GM18907 (cell line): Measurements from ENCODE around the gene PANK2.
"Not testable (repeated sequence)": the region's sequence is repeated elsewhere in the genome, so short reads cannot be mapped to it uniquely, and the experiment has no call there.

Experiments
- ATAC-seq: cut with Tn5 transposase; IDR thresholded peaks from one replicate; pipeline ENCODE4 v1.9.1; 2021; ENCODE audit warnings: mild to moderate bottlenecking, moderate library complexity; ENCODE audit not compliant: unreplicated experiment

Gene PANK2

DNA sequence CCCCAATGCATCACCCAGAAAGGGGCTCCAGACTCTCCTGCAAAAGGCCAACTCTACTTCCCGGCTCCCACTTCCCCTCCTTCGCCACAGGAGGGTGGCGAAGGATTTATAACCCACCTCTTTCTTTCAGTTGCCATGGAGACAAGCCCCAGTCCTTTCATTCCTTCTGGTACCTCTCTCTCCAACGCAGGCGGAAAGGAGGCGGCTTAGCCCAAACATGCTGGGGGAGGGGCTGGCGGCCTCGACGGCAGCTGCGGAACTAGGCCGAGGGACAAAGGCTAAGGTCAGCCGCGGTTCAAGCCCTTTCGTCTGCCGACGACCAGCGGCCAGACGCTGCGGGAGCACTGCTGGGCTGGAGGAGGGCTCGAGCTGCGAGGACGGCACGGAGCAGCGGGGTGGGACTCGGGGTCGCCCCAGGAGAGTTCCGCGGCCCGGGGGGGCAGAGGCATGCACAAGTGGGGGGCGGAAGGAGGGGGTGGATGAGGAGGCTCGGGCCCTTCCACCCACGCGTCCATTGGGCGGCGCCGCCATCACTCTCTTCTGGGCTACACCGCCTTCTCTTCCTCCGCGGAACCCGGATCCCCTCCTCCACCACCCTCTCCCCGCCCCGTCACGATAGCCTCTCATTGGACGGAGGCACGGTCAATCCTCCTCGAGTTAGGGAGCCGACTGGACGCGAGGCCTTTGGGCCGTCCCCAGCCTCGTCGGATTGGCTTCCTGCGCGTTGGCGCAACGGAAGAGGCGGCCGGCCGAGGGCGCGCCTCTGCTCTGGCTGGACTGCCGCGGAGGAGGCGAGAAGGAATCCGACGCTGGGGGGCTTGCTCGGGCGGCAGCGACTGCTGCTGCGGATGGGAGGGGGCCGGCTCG lies at the start of gene PANK2:
Gene PANK2 (plus strand): TSS at position 766 of the 867 bp plus-strand sequence.
- peak; percentile 96 for ATAC-seq

DNA sequence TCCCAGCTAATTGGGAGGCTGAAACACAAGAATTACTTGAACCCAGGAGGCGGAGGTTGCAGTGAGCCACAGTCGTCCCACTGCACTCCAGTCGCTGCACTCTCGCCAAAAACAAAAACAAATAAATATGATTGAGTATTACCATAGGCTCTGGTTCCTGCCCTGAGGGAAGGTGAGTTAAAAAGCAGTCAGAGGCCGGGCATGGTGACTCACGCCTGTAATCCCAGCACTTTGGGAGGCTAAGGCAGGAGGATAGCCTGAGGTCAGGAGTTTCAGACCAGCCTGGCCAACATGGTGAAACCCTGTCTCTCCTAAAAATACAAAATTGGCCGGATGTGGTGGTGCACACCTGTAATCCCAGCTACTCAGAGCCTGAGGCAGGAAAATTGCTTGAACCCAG lies 49.0 kb upstream of the PANK2 start:
- ATAC-seq = not testable (repeated sequence)

DNA sequence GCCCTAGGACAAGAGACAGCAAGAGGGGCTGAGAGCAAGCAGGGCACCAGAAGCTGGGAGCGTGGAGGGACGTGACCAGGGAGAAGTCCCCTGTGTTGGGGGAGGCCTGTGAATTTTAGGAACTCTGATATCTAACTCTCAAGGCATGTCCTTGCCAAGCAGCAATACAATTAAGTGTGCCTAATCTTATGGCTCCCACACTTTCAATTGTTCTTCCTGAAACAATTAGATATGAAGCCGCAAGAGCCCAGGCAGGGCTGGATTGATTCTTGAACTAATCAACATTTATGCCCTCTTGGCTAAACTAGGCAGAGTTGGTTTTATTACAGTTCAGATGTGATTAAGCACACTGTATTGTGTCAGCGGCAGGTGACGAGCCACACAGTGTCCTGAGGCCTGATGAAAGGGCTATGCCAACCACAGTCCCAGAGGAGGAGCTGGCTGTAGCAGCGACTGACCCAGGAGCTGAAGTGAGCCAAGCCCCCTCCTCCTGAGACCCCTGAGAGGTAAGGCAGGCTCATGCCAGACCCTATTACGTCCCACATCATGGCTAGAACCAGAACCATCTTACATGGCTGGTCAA lies 46.7 kb upstream of the PANK2 start:
- no peak for ATAC-seq

DNA sequence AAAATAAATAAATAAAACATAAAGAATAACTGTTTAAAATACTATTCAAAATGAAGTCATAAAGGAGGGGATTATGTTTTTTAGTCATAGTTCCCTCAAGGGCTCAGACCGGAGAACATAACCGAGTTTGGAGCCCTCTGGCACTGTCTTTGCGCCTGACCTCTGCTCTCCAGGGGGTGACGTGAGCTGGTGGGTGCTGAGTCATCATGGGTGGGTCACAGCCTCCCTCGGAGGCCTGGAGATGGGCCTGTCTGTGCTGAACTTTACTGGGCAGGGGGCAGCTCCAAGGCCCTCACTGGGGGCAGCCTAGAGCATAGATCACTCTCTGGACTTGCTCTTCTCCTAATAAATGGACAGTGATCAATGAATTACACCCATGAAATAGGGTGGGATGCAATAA lies 45.7 kb upstream of the PANK2 start:
- ATAC-seq = no peak

DNA sequence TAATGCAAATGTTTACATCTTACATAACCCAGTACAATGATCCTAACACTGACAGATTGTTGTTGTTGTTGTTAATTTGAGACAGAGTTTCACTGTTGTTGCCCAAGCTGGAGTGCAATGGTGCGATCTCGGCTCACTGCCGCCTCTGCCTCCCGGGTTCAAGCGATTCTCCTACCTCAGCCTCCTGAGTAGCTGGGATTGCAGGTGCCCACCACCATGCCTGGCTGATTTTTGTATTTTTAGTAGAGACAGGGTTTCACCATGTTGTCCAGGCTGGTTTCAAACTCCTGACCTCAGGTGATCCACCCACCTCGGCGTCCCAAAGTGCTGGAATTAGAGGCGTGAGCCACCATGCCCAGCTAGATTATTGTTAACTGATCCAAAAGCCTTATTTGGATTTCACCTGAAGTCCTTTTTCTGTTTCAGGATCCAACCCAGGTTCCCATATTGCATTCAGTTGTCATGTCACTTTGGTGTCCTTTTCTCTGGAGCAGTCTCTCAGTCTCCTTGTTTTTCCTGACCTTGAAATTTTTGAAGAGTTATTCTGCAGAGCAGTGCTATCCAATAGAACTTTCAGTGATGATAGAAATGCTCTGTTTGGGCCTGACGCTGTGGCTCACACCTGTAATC lies 45.1 kb upstream of the PANK2 start:
- ATAC-seq = not testable (repeated sequence)

DNA sequence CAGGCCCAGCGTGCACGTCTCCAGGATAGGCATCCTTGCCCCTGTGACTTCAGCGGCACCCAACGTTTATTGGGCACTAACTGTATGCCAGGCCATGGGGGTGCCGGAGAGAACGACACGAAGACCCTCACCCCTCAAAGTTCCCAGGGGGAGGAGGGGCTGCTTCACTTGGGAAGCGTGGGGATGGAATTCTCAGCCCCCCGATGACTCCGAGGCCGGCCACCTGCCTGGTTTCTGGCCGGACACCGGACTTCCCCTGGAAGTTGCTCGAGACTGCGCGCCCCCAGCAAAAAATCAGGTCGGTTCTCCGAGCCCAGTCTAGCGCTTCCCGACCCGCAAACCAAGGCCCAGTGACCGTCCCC lies 42.8 kb upstream of the PANK2 start:
- ATAC-seq = no peak

DNA sequence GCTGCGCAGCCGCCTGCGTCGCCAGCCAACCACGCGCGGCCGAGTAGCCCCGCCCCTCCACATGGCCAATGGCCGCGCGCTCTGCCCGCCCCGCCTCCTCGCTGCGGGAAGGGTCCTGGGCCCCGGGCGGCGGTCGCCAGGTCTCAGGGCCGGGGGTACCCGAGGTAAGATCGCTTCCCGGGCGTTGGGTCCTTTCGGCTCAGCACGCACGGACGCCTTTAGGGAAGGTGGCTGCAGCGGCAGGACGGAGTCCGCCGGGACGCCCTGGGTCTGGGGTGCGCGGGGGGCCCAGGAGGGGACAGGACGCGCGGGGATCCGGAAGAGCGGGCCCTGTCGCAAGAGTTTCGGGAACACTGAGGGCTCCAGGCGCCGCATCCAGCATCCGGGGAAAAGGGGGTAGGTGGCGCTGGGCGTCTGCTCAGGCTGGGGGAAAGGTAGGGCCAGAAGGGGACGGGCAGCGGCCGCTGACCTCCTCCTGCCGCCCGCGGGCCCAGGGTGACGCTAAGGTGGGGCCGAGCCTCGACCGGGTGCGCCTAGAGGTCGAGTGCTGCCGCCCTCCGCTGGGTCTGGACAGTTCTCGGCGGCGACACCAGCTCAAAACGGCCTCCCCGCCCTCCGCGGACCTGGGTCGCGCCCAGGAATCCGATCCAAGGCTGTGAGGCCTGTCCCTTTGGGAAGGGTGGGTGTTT lies 42.3 kb upstream of the PANK2 start, which contains the start of gene MAVS:
Gene MAVS (plus strand): TSS at position 95 of the 689 bp plus-strand sequence. CDS start 7,791 bp downstream, outside the sequence.
- peak; percentile 91 for ATAC-seq

DNA sequence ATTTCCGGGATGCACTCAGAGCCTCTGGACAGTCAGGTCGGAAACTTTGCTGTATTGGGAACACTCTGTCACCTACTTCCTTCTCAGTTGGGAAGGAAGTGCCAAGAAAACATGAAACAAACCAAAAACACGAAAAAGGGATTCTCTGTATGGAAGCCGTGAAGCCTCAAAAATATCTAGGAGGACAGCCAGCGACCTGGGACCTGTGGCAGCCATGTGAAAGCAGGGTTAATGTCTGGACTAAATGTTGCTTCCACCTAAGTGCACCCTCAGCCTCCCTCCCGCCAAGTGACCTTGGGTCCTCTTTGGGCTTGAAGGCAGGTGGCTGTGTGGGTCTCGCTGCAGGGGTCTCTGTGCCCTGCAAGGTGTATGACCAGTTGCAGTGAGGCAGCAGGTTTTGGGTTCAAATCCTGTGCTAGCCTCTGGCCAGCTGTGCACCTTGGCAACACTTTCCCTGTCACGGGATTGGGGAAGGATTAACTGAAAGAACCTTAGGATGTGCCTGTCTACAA lies 41.7 kb upstream of the PANK2 start:
- ATAC-seq = no peak

DNA sequence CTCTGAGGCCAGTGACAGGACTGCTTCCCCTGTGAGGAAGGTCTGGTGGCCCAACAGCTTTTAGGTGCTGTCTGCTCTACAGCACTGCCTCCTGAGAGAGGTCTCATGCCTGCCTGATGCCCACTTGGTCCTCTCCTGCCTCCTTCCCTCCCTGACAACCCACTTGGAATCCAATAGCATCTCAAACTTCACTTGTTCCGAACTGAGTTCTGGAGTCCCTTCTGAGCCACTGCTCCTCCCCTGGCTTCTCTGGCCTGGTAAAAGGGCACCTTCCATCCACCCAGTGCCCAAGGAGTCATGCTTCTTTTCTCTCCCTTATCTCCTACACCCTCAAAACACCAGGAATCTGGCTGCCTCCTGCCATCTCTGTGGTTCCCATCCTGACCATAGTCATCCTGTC lies 40.6 kb upstream of the PANK2 start:
- no peak for ATAC-seq

DNA sequence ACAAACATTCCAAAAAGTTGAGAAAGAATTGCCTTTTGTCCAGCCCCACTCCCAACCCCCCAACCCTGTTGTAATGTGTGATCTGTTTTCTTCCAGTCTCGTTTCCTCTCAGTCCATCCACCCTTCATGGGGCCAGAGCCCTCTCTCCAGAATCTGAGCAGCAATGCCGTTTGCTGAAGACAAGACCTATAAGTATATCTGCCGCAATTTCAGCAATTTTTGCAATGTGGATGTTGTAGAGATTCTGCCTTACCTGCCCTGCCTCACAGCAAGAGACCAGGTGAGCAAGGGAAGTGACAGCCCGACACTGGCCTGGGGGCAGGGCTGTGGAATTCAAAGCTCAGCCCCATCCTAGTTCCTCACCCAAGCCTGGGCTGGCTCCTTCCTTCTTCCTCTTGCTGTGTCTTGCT lies 34.7 kb upstream of the PANK2 start:
- ATAC-seq = no peak

DNA sequence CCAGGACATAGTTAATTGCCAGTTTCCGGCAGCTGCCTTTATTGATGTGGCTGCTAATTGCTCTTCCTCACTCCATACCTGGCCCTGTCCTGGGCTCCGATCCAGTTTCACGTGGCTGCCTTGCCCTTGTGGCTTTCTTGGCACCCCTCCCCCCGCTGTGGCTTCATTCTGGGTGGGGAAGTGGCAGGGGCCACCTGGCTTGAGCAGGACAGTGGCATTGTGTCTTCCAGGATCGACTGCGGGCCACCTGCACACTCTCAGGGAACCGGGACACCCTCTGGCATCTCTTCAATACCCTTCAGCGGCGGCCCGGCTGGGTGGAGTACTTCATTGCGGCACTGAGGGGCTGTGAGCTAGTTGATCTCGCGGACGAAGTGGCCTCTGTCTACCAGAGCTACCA lies 31.8 kb upstream of the PANK2 start:
- no peak for ATAC-seq

DNA sequence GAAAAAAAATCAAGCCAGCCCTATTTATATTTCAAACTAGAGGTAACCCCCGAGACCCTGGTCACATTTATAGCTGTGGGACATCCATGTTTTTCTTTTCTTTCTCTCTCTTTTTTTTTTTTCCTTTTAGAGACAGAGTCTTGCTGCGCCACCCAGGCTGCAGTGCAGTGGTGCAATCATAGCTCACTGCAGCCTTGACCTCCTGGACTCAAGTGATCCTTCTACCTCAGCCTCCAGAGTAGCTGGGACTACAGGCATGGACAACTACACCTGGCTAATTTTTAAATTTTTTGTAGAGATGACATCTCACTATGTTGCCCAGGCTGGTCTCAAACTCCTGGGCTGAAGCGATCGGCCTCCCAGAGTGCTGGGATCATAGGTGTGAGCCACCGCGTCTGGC lies 30.5 kb upstream of the PANK2 start:
- no peak for ATAC-seq

DNA sequence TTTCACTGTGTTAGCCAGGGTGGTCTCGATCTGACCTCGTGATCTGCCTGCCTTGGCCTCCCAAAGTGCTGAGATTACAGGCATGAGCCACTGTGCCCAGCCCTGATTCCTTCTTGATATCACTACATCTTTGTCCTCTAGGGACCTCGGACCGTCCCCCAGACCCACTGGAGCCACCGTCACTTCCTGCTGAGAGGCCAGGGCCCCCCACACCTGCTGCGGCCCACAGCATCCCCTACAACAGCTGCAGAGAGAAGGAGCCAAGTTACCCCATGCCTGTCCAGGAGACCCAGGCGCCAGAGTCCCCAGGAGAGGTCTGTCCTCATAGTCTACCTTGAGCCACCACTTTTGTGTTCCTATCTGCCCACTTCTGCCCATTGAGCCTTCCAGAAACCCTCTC lies 28.0 kb upstream of the PANK2 start:
- no peak for ATAC-seq

DNA sequence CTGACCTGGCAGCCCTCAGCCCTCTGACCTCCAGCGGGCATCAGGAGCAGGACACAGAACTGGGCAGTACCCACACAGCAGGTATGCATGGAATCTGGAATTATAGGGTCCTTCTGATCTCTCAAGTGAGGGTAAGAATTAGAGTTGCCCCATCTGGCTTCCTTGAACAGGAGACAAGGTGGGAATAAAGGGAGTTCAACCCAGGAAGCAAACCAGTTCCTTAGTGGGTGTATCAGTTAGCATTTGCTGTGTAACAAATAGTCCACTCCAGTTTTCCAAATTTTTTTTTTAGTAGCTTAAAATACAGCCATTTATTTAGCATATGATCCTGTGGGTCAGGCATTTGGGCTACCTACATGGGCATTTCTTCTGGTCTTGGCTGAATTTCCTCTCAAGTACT lies 26.9 kb upstream of the PANK2 start:
- ATAC-seq = no peak

DNA sequence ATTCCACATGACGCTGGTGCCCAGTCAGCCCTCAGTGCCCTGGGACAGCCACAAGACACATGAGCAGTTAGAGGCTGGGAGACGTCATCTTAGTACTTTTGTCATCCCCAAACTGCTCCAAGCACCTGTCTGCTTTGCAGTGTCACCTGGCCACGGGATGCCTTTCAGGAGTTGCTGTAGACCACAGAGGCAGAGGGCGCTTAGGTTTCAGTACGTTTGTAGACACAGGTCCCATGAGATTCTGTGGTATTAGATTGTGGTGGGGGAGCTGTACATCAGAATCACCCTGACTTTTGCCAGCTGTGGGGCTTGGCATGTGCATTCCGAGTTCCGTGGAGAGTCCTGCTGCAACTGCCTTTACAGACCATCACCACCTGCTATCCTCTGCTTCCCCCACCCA lies 25.9 kb upstream of the PANK2 start:
- peak; percentile 40 for ATAC-seq

DNA sequence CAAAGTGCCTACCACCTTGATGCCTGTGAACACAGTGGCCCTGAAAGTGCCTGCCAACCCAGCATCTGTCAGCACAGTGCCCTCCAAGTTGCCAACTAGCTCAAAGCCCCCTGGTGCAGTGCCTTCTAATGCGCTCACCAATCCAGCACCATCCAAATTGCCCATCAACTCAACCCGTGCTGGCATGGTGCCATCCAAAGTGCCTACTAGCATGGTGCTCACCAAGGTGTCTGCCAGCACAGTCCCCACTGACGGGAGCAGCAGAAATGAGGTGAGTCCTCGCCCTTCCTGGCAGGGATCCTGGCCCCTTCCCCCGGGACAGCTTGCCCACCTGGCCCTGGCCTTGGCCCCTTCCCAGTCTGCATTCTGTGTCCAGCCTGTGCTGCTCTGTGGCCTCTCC lies 24.7 kb upstream of the PANK2 start:
- no peak for ATAC-seq

DNA sequence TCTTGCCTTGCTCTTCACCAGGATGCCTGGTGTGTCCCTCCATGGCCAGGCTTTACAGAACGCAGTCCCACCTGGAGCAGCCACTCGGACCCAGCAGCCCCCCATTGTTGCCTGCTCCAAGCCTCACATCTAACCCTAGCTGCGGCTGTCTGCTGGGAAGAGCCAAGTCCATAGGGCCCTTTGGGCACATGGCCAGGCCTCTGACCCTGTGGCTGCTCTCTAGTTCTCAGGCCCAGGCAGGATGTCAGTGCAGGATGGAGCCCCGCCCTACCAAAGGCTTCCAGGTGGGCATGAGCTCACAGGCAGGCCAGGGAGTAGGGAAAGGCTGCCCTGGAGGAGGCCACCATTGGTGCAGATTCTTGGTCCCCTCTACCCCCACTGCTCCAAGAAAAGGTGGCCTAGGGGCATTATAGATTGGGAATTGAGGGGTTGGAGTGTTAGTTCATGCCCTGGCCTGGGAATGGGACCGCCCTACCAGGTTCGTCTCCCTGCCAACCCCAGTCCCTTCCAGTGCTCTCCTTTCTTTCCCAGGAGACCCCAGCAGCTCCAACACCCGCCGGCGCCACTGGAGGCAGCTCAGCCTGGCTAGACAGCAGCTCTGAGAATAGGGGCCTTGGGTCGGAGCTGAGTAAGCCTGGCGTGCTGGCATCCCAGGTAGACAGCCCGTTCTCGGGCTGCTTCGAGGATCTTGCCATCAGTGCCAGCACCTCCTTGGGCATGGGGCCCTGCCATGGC lies 23.9 kb upstream of the PANK2 start:
- ATAC-seq = no peak

DNA sequence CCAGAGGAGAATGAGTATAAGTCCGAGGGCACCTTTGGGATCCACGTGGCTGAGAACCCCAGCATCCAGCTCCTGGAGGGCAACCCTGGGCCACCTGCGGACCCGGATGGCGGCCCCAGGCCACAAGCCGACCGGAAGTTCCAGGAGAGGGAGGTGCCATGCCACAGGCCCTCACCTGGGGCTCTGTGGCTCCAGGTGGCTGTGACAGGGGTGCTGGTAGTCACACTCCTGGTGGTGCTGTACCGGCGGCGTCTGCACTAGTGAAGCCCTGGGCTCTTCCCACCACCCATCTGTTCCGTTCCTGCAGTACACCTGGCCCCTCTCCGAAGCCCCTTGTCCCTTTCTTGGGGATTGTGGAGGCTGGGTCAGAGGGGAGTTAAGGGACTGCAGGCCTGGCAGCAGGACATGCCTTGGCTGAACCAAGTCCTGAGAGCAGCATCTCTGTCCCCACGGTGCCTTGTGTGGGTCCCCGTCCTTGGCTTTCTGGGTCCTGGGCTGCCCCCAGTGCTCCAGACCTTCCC lies 23.2 kb upstream of the PANK2 start:
- no peak for ATAC-seq

DNA sequence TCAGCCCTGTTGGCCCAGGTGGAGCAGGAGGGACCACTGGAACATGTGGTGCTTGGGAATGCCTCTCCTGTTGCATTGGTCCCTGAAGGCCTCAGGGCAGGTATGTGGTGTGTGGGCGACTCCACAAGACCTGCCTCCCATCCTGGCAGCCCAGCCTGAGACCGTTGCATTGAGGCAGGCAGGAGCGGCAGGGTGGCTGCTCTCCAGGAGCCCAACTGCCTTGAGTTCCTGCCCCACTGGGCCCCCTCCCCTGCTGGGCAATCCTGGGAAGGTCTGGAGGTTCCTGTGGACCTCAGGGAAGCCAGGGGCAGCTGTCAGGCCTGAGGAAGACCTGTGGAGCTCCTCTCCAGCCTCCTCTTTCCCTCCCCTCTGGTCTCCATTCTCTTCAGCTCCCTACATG lies 22.7 kb upstream of the PANK2 start:
- ATAC-seq = no peak

DNA sequence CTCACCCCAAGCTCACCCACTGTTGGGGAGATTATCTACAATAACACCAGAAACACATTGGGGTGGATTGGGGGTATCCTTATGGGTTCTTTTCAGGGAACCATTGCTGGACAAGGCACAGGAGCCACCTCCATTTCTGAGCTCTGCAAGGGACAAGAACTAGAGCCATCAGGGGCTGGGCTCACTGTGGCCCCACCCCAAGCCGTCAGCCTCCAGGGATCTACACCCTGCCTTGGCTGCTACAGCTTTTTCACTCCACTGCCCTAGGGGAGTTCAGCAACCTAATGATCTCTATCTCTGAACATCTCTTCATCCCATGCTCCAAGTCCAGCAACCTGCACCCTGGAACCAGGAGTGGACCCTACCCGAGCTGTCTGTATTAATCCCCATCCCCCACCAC lies 21.4 kb upstream of the PANK2 start:
- no peak for ATAC-seq
